Stimulated activated CD4-positive, alpha-beta T cell treated with anti-CD3 and anti-CD28 coated beads, Interleukin-15, amount 100 ng/mL, for 24 hours (primary cell): ENCODE results near the gene EAF1.
"Not testable (repeated sequence)": the region's sequence is repeated elsewhere in the genome, so short reads cannot be mapped to it uniquely, and the experiment has no call there.

ENCODE experiments used
- DNase-seq: peaks from one replicate; pipeline ENCODE4 v3.0.0-alpha.2; 2020

Gene EAF1

GRCh38 chr3:15453501-15453900, 26.1 kb downstream of the EAF1 start:
- no peak for DNase-seq

- no peak for DNase-seq
These were observed 26.7 kb downstream of the EAF1 start for GRCh38 chr3:15453991-15454625.

GRCh38 chr3:15454965-15455364, 27.6 kb downstream of the EAF1 start:
- DNase-seq = no peak

GRCh38 chr3:15455756-15456155, 28.4 kb downstream of the EAF1 start:
- DNase-seq = no peak

- no peak for DNase-seq
These were observed 28.9 kb downstream of the EAF1 start for GRCh38 chr3:15456321-15456720.

GRCh38 chr3:15456915-15457314, 29.5 kb downstream of the EAF1 start:
- not testable (repeated sequence) for DNase-seq

- DNase-seq = no peak
These were observed 30.9 kb downstream of the EAF1 start for GRCh38 chr3:15458212-15458780.

- DNase-seq = no peak
These were observed 33.6 kb downstream of the EAF1 start for GRCh38 chr3:15460891-15461531.

GRCh38 chr3:15462451-15462850, 35.1 kb downstream of the EAF1 start:
- DNase-seq = peak; percentile 22

GRCh38 chr3:15465876-15466585, 38.6 kb downstream of the EAF1 start:
- DNase-seq = no peak

- DNase-seq = no peak
These were observed 40.1 kb downstream of the EAF1 start for GRCh38 chr3:15467227-15468181.

- DNase-seq = no peak
These were observed 42.9 kb downstream of the EAF1 start for GRCh38 chr3:15470261-15470660.

GRCh38 chr3:15470849-15471248, 43.5 kb downstream of the EAF1 start:
- DNase-seq = no peak

GRCh38 chr3:15471861-15472260, 44.5 kb downstream of the EAF1 start:
- DNase-seq = no peak

- DNase-seq = no peak
These were observed 47.8 kb downstream of the EAF1 start for GRCh38 chr3:15475161-15475560.

GRCh38 chr3:15476378-15476777, 49.0 kb downstream of the EAF1 start:
- no peak for DNase-seq

GRCh38 chr3:15477951-15478639, 50.7 kb downstream of the EAF1 start:
- DNase-seq = no peak

- no peak for DNase-seq
These were observed 51.2 kb downstream of the EAF1 start for GRCh38 chr3:15478640-15478979.

GRCh38 chr3:15479400-15480224, 52.2 kb downstream of the EAF1 start:
- no peak for DNase-seq

GRCh38 chr3:15484551-15484950, 57.2 kb downstream of the EAF1 start:
- DNase-seq = not testable (repeated sequence)

- no peak for DNase-seq
These were observed 58.6 kb downstream of the EAF1 start for GRCh38 chr3:15486020-15486419.
